CD14-positive monocyte (primary cell): ENCODE measurements around the gene CDC26. TPM values are rescaled to one million over a fixed set of nuclear protein-coding genes. Genes with fewer than 3 reads are reported as not detected.

ENCODE experiments used
- DNase-seq, 3 donors: peaks; one replicate each; pipeline ENCODE4 v3.0.0-alpha.2; 2011 to 2022
- H2AFZ ChIP-seq: 2 replicates; pipeline ENCODE4 v1.6.0; 2012; ENCODE audit warnings: mild to moderate bottlenecking, low read depth, low read length, inconsistent platforms; ENCODE audit not compliant: insufficient read depth, poor library complexity, severe bottlenecking
- H3K27ac ChIP-seq, 2 donors: 1 replicate in 1 of 2; 2 replicates in 1 of 2; pipeline ENCODE4 v1.5.1; 2012 to 2013; ENCODE audit warnings: low read length in 2 of 2, control low read depth in 1 of 2, inconsistent platforms in 1 of 2, low read depth in 1 of 2, mild to moderate bottlenecking in 1 of 2
- H3K27me3 ChIP-seq, 2 donors: one replicate each; pipeline versions ENCODE4 v1.6.0 to v1.6.1; 2011 to 2013; ENCODE audit warnings: low read length in 2 of 2; ENCODE audit not compliant: control insufficient read depth in 2 of 2, insufficient read depth in 2 of 2
- H3K36me3 ChIP-seq, 2 donors: replicated peaks in 1 of 2; 1 replicate in 1 of 2; 2 replicates in 1 of 2; pipeline versions ENCODE4 v1.5.1 to v1.6.1; 2012 to 2013; ENCODE audit warnings: low read length in 2 of 2, control low read depth in 1 of 2, inconsistent platforms in 1 of 2, mild to moderate bottlenecking in 1 of 2; ENCODE audit not compliant: insufficient read depth in 2 of 2, control insufficient read depth in 1 of 2
- H3K4me1 ChIP-seq, 2 donors: 1 replicate in 1 of 2; 2 replicates in 1 of 2; pipeline versions ENCODE4 v1.5.1 to v1.6.1; 2012 to 2013; ENCODE audit warnings: low read length in 2 of 2, control low read depth in 1 of 2, inconsistent platforms in 1 of 2, mild to moderate bottlenecking in 1 of 2, moderate library complexity in 1 of 2; ENCODE audit not compliant: insufficient read depth in 2 of 2, control insufficient read depth in 1 of 2
- H3K4me2 ChIP-seq: replicated peaks from 2 replicates; pipeline ENCODE3; 2012; ENCODE audit warnings: low read length, moderate library complexity, mild to moderate bottlenecking; ENCODE audit not compliant: poor library complexity, severe bottlenecking; ENCODE audit errors: extremely low read depth
- H3K4me3 ChIP-seq, 3 experiments: fragments of 200-600 bp in 1 of 3; sonication (generic) in 1 of 3; replicated peaks in 1 of 3; 1 replicate in 2 of 3; 2 replicates in 1 of 3; pipeline ENCODE4 v1.5.1; 2011 to 2013; ENCODE audit warnings: low read length in 3 of 3, mild to moderate bottlenecking in 3 of 3, control low read depth in 2 of 3, low read depth in 2 of 3, inconsistent platforms in 1 of 3, moderate library complexity in 1 of 3
- H3K79me2 ChIP-seq: 2 replicates; pipeline ENCODE4 v1.6.0; 2012; ENCODE audit warnings: mild to moderate bottlenecking, control low read depth, inconsistent platforms, low read length, moderate library complexity; ENCODE audit not compliant: insufficient read depth
- H3K9ac ChIP-seq: 2 replicates; pipeline ENCODE4 v1.6.0; 2017; ENCODE audit warnings: low read length, mild to moderate bottlenecking; ENCODE audit not compliant: insufficient read depth, poor library complexity, severe bottlenecking
- H3K9me3 ChIP-seq, 2 donors: replicated peaks in 1 of 2; 1 replicate in 1 of 2; 2 replicates in 1 of 2; pipeline versions ENCODE4 v1.5.1 to v1.6.1; 2012 to 2013; ENCODE audit warnings: low read length in 2 of 2, control low read depth in 1 of 2; ENCODE audit not compliant: control insufficient read depth in 1 of 2, insufficient read depth in 1 of 2
- H4K20me1 ChIP-seq: 2 replicates; pipeline ENCODE4 v1.6.0; 2012; ENCODE audit warnings: mild to moderate bottlenecking, low read length, control low read depth, moderate library complexity; ENCODE audit not compliant: insufficient read depth
- H3K27ac Mint-ChIP-seq, 7 donors: one replicate each; pipeline ENCODE4 v1.8.0; 2020; ENCODE audit warnings: mild to moderate bottlenecking in 7 of 7, mixed read lengths in 7 of 7, moderate library complexity in 6 of 7, inconsistent platforms in 2 of 7
- H3K27me3 Mint-ChIP-seq, 3 donors: one replicate each; pipeline ENCODE4 v1.8.0; 2021 to 2022; ENCODE audit warnings: low read depth in 3 of 3, mild to moderate bottlenecking in 3 of 3, mixed read lengths in 3 of 3, moderate library complexity in 3 of 3, inconsistent platforms in 1 of 3
- H3K36me3 Mint-ChIP-seq, 2 donors: one replicate each; pipeline ENCODE4 v1.8.0; 2020; ENCODE audit warnings: mixed read lengths in 2 of 2, inconsistent platforms in 1 of 2, mild to moderate bottlenecking in 1 of 2
- H3K4me1 Mint-ChIP-seq: one replicate; pipeline ENCODE4 v1.8.0; 2020; ENCODE audit warnings: mild to moderate bottlenecking, mixed read lengths
- H3K4me3 Mint-ChIP-seq, 2 donors: one replicate each; pipeline ENCODE4 v1.8.0; 2020; ENCODE audit warnings: mild to moderate bottlenecking in 2 of 2, mixed read lengths in 2 of 2, moderate library complexity in 1 of 2
- H3K9me3 Mint-ChIP-seq, 7 donors: one replicate each; pipeline ENCODE4 v1.8.0; 2020 to 2022; ENCODE audit warnings: mixed read lengths in 7 of 7, mild to moderate bottlenecking in 6 of 7, moderate library complexity in 6 of 7, inconsistent platforms in 2 of 7
- WGBS: methylation state at CpG from one replicate; pipeline ENCODE4 v1.1.5; 2013; ENCODE audit warnings: missing lambda C conversion rate; ENCODE audit not compliant: insufficient coverage; 5-methylcytosine and 5-hydroxymethylcytosine counted together
- intact Hi-C, 2 donors: fragments of 100-400 bp; cut with micrococcal nuclease; formaldehyde crosslinking; loops; one replicate each; pipeline versions ENCODE4 v1.15.0 to v1.15.1; 2023
- polyA plus RNA-seq, 3 donors: library from polyadenylated mRNA; depleted of rRNA in 1 of 3; unstranded in 2 of 3; stranded (reverse) in 1 of 3; fragments of 300-500 nt in 2 of 3; fragments of >200 nt in 1 of 3; fragmentation: Illumina TruSeq in 2 of 3; gene quantifications; 1 replicate in 2 of 3; 2 replicates in 1 of 3; pipeline ENCODE4 v1.2.3, GENCODE V29; 2012 to 2021
- TF ChIP-seq, protein P1 (sequence below): fragments of 200-600 bp; IDR thresholded peaks from one replicate; pipeline ENCODE4 v1.8.0; 2022; ENCODE audit warnings: antibody characterized with exemption, mild to moderate bottlenecking

The CDC26 gene
- polyA plus RNA-seq, 3 donors = 17.9 to 87.8 (median 77.8) TPM

DNA sequence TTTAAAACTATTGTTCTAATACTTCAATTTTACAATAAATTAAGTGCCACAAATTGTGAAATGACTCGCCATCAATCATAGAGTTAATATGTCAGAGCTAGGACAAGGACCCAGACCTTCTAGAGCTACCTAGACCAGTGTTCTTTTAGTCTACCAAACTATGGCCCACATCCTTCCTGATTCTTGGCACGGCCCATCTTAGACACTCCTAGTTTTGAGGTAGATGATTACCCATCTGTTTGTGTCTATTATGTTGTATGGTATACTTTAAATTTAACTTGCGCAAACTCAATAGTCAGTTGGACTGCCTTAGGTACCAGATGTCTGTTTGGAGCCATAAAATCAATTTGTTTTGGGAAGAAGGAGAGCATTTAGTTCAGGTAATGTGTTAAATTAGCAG is 17.5 kb downstream of the CDC26 start:
- intact Hi-C loops = no loop called here

GRCh38 chr9:113255438-113255837 is 19.9 kb downstream of the CDC26 start:
- H3K36me3 ChIP-seq = peaks cover 32 to 37% of the 10 kb centered on the region in 2 donors
- intact Hi-C loops = no loop called here
- Mint-ChIP-seq H3K9me3 (peaks cover 0 to 3% (median 0%) of the 10 kb centered on the region in 7 donors), H3K27me3 (peaks cover 0 to 4% (median 0%) of the 10 kb centered on the region in 3 donors), H3K27ac (peak overlapping the region; percentile 26 to 83 (median 74)), H3K36me3 (peaks cover 36 to 59% of the 10 kb centered on the region in 2 donors), H3K4me1 (peaks cover 12% of the 10 kb centered on the region), H3K4me3 (peak overlapping the region in 1 of 2 donors; percentile 55)
- H4K20me1 ChIP-seq = peaks cover 11% of the 10 kb centered on the region
- TF ChIP-seq, protein P1, sequence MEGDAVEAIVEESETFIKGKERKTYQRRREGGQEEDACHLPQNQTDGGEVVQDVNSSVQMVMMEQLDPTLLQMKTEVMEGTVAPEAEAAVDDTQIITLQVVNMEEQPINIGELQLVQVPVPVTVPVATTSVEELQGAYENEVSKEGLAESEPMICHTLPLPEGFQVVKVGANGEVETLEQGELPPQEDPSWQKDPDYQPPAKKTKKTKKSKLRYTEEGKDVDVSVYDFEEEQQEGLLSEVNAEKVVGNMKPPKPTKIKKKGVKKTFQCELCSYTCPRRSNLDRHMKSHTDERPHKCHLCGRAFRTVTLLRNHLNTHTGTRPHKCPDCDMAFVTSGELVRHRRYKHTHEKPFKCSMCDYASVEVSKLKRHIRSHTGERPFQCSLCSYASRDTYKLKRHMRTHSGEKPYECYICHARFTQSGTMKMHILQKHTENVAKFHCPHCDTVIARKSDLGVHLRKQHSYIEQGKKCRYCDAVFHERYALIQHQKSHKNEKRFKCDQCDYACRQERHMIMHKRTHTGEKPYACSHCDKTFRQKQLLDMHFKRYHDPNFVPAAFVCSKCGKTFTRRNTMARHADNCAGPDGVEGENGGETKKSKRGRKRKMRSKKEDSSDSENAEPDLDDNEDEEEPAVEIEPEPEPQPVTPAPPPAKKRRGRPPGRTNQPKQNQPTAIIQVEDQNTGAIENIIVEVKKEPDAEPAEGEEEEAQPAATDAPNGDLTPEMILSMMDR = no peak
- H3K9ac ChIP-seq = no peak overlapping the region
- H3K4me2 ChIP-seq = no peak overlapping the region
- DNase-seq = peak; percentile 32 to 47 (median 39)
- peaks cover 14 to 15% of the 10 kb centered on the region in 2 donors for H3K4me1 ChIP-seq
- H2AFZ ChIP-seq = no peak overlapping the region
- H3K9me3 ChIP-seq = peaks cover 0 to 6% of the 10 kb centered on the region in 2 donors
- no peaks in the 10 kb centered on the region for H3K27me3 ChIP-seq
- H3K27ac ChIP-seq = peak overlapping the region; percentile 52 to 62
- WGBS = 0% methylated on average over 3 of the region's 6 CpGs
- peaks cover 9% of the 10 kb centered on the region for H3K79me2 ChIP-seq
- no peak overlapping the region for H3K4me3 ChIP-seq

More for the DNA sequence above, 17.5 kb downstream of the CDC26 start:
- WGBS = no CpG with 5 or more reads among the region's 3 CpGs
- Histone ChIP-seq H3K79me2 (peaks cover 9% of the 10 kb centered on the region), H3K9ac (no peak overlapping the region), H2AFZ (no peak overlapping the region), H3K27me3 (no peaks in the 10 kb centered on the region), H3K9me3 (no peaks in the 10 kb centered on the region), H4K20me1 (peaks cover 6% of the 10 kb centered on the region), H3K36me3 (peaks cover 51 to 62% of the 10 kb centered on the region in 2 donors), H3K27ac (no peak overlapping the region), H3K4me2 (no peak overlapping the region), H3K4me3 (no peak overlapping the region), H3K4me1 (peaks cover 14 to 15% of the 10 kb centered on the region in 2 donors)
- Mint-ChIP-seq H3K4me3 (no peak overlapping the region), H3K9me3 (no peaks in the 10 kb centered on the region), H3K27me3 (peaks cover 0 to 4% (median 0%) of the 10 kb centered on the region in 3 donors), H3K4me1 (peaks cover 12% of the 10 kb centered on the region), H3K36me3 (peaks cover 55 to 75% of the 10 kb centered on the region in 2 donors), H3K27ac (no peak overlapping the region)
- TF ChIP-seq, protein P1 = no peak
- DNase-seq = no peak
